ENCODE measurements around the gene SYK.

DNA sequence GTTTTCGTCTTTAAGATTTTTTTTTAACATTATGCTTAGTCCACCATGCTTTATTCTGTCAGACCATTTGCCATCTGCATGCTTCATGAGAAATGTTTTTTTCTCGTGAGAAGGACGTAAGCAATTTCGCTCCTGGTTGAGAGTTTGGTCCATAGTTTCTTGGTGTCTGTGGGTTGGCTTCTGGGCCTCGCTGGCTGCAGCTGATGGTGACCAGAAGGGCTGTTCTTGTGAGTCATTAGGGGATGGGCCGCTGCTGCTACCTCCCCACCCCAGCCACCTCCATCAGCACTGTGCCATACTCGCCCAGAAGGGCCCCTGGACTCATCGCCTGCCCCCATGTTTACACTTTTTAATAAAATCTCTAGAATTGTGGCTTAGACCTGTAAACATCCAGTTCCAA lies 11.4 kb downstream of the SYK start:
- TF ChIP-seq, protein P1, sequence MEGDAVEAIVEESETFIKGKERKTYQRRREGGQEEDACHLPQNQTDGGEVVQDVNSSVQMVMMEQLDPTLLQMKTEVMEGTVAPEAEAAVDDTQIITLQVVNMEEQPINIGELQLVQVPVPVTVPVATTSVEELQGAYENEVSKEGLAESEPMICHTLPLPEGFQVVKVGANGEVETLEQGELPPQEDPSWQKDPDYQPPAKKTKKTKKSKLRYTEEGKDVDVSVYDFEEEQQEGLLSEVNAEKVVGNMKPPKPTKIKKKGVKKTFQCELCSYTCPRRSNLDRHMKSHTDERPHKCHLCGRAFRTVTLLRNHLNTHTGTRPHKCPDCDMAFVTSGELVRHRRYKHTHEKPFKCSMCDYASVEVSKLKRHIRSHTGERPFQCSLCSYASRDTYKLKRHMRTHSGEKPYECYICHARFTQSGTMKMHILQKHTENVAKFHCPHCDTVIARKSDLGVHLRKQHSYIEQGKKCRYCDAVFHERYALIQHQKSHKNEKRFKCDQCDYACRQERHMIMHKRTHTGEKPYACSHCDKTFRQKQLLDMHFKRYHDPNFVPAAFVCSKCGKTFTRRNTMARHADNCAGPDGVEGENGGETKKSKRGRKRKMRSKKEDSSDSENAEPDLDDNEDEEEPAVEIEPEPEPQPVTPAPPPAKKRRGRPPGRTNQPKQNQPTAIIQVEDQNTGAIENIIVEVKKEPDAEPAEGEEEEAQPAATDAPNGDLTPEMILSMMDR (conservative IDR thresholded peaks at IDR 0.05 in 1 of 2, IDR thresholded peaks at IDR 0.05 in 1 of 2; ENCODE audit: low read depth in 1 of 2, low read length in 2 of 2): no peak
- TF ChIP-seq EZH2 (IDR thresholded peaks at IDR 0.05; ENCODE audit: low read length, missing control alignments): no peak
